ENCODE data around the gene ZNF362.

DNA sequence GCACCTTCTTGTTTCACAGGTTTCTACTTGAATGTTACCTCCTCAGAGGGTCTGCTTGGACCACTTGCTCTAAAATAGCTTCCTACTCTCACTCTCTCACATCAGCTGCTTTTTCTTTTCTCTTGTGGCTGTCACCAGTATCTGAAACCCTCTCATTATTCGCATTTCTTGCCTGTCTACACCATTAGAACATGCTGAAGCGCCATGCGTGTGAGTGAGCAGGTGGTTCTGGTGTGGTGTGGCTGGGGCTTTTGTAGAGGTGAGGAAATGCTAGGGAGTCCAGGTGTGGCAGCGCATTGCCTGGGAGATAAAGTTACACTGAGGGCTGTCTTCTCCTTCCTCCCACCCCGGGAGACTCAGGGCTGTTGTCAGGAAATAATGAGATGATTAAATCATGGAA, 4.1 kb downstream of the ZNF362 start:
- TF ChIP-seq EGR1 (IDR thresholded peaks at IDR 0.05; ENCODE audit: low read depth in 2 of 2), result no peak
- TF ChIP-seq, protein P1, sequence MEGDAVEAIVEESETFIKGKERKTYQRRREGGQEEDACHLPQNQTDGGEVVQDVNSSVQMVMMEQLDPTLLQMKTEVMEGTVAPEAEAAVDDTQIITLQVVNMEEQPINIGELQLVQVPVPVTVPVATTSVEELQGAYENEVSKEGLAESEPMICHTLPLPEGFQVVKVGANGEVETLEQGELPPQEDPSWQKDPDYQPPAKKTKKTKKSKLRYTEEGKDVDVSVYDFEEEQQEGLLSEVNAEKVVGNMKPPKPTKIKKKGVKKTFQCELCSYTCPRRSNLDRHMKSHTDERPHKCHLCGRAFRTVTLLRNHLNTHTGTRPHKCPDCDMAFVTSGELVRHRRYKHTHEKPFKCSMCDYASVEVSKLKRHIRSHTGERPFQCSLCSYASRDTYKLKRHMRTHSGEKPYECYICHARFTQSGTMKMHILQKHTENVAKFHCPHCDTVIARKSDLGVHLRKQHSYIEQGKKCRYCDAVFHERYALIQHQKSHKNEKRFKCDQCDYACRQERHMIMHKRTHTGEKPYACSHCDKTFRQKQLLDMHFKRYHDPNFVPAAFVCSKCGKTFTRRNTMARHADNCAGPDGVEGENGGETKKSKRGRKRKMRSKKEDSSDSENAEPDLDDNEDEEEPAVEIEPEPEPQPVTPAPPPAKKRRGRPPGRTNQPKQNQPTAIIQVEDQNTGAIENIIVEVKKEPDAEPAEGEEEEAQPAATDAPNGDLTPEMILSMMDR (IDR thresholded peaks at IDR 0.05; ENCODE audit: low read depth, low read length, missing input control), result no peak
- TF ChIP-seq, protein P2, sequence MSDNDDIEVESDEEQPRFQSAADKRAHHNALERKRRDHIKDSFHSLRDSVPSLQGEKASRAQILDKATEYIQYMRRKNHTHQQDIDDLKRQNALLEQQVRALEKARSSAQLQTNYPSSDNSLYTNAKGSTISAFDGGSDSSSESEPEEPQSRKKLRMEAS (IDR thresholded peaks at IDR 0.05), result no peak
- TF ChIP-seq, protein P3, sequence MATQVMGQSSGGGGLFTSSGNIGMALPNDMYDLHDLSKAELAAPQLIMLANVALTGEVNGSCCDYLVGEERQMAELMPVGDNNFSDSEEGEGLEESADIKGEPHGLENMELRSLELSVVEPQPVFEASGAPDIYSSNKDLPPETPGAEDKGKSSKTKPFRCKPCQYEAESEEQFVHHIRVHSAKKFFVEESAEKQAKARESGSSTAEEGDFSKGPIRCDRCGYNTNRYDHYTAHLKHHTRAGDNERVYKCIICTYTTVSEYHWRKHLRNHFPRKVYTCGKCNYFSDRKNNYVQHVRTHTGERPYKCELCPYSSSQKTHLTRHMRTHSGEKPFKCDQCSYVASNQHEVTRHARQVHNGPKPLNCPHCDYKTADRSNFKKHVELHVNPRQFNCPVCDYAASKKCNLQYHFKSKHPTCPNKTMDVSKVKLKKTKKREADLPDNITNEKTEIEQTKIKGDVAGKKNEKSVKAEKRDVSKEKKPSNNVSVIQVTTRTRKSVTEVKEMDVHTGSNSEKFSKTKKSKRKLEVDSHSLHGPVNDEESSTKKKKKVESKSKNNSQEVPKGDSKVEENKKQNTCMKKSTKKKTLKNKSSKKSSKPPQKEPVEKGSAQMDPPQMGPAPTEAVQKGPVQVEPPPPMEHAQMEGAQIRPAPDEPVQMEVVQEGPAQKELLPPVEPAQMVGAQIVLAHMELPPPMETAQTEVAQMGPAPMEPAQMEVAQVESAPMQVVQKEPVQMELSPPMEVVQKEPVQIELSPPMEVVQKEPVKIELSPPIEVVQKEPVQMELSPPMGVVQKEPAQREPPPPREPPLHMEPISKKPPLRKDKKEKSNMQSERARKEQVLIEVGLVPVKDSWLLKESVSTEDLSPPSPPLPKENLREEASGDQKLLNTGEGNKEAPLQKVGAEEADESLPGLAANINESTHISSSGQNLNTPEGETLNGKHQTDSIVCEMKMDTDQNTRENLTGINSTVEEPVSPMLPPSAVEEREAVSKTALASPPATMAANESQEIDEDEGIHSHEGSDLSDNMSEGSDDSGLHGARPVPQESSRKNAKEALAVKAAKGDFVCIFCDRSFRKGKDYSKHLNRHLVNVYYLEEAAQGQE (IDR thresholded peaks at IDR 0.05), result no peak
- TF ChIP-seq SP1 (IDR thresholded peaks at IDR 0.05), result no peak
- no peak for TF ChIP-seq FOXA1 (IDR thresholded peaks at IDR 0.05)
- TF ChIP-seq JUND (IDR thresholded peaks at IDR 0.05), result no peak
- no peak for TF ChIP-seq GABPA (IDR thresholded peaks at IDR 0.05 in 1 of 2, conservative IDR thresholded peaks at IDR 0.05 in 1 of 2)
- no peak for TF ChIP-seq RAD21 (IDR thresholded peaks at IDR 0.05)
- TF ChIP-seq, protein P4, sequence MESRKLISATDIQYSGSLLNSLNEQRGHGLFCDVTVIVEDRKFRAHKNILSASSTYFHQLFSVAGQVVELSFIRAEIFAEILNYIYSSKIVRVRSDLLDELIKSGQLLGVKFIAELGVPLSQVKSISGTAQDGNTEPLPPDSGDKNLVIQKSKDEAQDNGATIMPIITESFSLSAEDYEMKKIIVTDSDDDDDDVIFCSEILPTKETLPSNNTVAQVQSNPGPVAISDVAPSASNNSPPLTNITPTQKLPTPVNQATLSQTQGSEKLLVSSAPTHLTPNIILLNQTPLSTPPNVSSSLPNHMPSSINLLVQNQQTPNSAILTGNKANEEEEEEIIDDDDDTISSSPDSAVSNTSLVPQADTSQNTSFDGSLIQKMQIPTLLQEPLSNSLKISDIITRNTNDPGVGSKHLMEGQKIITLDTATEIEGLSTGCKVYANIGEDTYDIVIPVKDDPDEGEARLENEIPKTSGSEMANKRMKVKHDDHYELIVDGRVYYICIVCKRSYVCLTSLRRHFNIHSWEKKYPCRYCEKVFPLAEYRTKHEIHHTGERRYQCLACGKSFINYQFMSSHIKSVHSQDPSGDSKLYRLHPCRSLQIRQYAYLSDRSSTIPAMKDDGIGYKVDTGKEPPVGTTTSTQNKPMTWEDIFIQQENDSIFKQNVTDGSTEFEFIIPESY (IDR thresholded peaks at IDR 0.05), result no peak

All from liver (tissue), 3 donors.